ENCODE results near the gene FTSJ3.
"Not testable (repeated sequence)": the region's sequence is repeated elsewhere in the genome, so short reads cannot be mapped to it uniquely, and the experiment has no call there.

Gene FTSJ3, protein sequence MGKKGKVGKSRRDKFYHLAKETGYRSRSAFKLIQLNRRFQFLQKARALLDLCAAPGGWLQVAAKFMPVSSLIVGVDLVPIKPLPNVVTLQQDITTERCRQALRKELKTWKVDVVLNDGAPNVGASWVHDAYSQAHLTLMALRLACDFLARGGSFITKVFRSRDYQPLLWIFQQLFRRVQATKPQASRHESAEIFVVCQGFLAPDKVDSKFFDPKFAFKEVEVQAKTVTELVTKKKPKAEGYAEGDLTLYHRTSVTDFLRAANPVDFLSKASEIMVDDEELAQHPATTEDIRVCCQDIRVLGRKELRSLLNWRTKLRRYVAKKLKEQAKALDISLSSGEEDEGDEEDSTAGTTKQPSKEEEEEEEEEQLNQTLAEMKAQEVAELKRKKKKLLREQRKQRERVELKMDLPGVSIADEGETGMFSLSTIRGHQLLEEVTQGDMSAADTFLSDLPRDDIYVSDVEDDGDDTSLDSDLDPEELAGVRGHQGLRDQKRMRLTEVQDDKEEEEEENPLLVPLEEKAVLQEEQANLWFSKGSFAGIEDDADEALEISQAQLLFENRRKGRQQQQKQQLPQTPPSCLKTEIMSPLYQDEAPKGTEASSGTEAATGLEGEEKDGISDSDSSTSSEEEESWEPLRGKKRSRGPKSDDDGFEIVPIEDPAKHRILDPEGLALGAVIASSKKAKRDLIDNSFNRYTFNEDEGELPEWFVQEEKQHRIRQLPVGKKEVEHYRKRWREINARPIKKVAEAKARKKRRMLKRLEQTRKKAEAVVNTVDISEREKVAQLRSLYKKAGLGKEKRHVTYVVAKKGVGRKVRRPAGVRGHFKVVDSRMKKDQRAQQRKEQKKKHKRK

DNA sequence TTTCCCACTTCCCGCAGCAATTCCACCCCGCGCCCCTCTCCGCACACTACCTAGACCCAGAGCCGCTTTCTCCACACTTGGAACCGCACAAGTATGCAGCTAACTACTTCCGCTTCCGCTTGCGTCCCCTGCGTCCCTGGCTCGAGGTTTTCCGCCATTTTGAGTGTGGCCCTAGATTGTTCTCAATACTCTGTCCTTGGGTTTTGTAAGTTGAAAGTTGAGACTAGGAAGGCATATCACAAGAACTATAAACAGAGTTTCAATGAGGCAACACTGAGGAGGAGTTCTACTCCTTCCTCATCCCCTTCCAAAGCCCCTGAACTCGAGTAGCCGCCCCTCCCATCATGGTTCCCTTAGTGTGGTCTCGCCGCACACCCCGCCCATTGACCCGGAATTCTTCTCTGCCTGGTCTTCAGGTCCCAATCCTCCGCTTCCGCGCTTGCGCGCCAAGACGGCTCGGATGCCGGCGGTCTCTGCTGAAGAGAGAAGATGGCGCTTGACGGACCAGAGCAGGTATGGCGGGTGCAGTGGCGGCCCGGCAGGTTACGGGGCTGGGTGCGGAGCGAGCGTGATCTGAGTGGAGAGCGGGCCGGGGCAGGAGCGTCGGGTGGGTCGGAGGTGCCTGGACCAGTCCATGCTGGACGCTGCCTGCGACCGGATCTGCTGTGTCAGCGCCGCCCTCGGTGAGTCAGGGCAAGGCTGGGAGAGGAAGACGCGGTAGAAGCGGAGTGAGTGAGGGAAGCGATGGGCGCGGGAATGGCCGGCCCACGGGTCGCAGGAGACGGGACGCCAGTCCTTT lies at the start of gene FTSJ3, which contains the start of gene PSMC5:
Gene FTSJ3, minus strand, starts transcription at position 662 of the 799 bp plus-strand sequence. CDS start 761 bp downstream, outside the sequence.
Gene PSMC5, plus strand, starts transcription at position 430 of the 799 bp plus-strand sequence. Its CDS starts 60 bp downstream, at position 490.
- peak; percentile 91 for ATAC-seq
- TF ChIP-seq GLIS3 (CRISPR knock-in tag; IDR thresholded peaks at IDR 0.05): peak; percentile 80; the same call in 1 of the 2 replicates
- TF ChIP-seq ZFP3 (CRISPR knock-in tag; IDR thresholded peaks at IDR 0.05): peak; percentile 42; the same call in 1 of the 2 replicates
- no peak; the same call in 1 of the 2 replicates for TF ChIP-seq ZFP30 (CRISPR knock-in tag; IDR thresholded peaks at IDR 0.05)
- no peak for TF ChIP-seq BACH2 (CRISPR knock-in tag; IDR thresholded peaks at IDR 0.05; ENCODE audit: borderline replicate concordance)
- 0 out of 2 replicates have a peak, but pooled peaks have one; percentile 78 for TF ChIP-seq ESRRG (CRISPR knock-in tag; IDR thresholded peaks at IDR 0.05)
- TF ChIP-seq ZNF565 (CRISPR knock-in tag; conservative IDR thresholded peaks at IDR 0.05; ENCODE audit: low read depth): 0 out of 2 replicates have a peak, but pooled peaks have one; percentile 20
- TF ChIP-seq CSDC2 (CRISPR knock-in tag; IDR thresholded peaks at IDR 0.05): peak; percentile 79; the same call in 1 of the 2 replicates
- no peak for TF ChIP-seq ZNF70 (CRISPR knock-in tag; IDR thresholded peaks at IDR 0.05)
- TF ChIP-seq, protein P1, sequence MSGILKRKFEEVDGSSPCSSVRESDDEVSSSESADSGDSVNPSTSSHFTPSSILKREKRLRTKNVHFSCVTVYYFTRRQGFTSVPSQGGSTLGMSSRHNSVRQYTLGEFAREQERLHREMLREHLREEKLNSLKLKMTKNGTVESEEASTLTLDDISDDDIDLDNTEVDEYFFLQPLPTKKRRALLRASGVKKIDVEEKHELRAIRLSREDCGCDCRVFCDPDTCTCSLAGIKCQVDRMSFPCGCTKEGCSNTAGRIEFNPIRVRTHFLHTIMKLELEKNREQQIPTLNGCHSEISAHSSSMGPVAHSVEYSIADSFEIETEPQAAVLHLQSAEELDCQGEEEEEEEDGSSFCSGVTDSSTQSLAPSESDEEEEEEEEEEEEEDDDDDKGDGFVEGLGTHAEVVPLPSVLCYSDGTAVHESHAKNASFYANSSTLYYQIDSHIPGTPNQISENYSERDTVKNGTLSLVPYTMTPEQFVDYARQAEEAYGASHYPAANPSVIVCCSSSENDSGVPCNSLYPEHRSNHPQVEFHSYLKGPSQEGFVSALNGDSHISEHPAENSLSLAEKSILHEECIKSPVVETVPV (CRISPR knock-in tag; IDR thresholded peaks at IDR 0.05): no peak

DNA sequence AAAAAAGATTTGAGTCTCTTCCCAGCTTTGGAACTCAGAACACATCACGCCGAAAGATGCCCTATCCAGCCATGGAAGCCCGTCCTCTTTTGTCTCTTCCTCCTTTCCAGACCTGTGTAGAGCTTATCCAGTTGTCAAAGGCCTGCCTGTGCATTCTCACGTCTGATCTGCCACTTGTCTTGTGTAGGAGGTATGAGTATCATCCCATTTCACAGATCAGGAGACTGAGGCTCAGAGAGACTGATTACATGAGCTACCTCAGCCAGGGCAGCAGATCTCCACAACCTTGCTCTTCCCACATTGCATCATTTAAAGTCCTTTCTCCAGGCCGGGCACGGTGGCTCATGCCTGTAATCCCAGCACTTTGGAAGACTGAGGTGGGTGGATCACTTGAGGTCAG lies 47.2 kb upstream of the FTSJ3 start:
- not testable (repeated sequence) for ATAC-seq

DNA sequence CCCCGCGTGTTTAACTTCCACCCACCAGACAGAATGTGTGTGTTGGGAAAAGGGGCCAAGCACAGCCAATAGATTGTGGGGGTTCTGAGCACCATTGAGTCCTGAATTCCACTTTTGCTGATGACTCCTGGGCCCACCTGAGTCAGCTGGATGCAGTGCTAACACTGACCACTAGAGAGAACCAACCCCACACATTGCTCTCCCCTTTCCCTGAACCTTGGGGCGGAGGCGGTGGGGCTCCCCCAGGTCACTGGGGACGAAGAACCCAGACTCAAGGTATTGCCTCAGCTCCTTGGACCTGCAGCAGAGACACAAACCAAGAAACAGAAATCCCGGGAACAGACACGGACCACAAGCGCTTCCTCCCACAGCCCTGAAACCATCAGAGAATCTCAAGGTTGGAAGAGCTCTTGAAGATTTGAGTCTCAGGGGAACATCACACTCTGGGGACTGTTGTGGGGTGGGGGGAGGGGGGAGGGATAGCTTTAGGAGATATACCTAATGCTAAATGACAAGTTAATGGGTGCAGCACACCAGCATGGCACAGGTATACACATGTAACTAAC lies 46.7 kb upstream of the FTSJ3 start:
- ATAC-seq: not testable (repeated sequence)

DNA sequence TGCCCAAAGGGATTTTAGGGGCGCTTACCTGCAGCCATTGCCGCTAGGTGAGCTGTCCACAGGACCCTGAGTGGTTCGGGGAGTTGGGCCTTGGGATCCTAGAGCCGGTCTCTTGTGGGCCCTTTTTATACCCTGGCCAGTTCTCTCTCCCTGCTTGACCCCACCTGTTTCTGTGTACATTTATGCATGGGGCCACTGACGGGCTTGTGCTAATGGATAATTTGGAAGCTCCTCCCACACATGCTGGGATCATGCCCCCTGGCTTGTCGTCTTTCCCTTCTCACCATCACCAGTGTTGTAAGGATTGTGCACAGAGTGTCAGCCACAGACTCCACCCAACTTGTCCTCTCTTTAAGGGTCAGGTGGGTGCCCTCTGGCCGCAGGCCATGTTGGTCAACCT lies 46.1 kb upstream of the FTSJ3 start, which contains the start of gene CSH2:
Gene CSH2, minus strand, starts transcription at position 101 of the 400 bp plus-strand sequence. Its CDS starts 63 bp downstream, at position 38.
- ATAC-seq: not testable (repeated sequence)

DNA sequence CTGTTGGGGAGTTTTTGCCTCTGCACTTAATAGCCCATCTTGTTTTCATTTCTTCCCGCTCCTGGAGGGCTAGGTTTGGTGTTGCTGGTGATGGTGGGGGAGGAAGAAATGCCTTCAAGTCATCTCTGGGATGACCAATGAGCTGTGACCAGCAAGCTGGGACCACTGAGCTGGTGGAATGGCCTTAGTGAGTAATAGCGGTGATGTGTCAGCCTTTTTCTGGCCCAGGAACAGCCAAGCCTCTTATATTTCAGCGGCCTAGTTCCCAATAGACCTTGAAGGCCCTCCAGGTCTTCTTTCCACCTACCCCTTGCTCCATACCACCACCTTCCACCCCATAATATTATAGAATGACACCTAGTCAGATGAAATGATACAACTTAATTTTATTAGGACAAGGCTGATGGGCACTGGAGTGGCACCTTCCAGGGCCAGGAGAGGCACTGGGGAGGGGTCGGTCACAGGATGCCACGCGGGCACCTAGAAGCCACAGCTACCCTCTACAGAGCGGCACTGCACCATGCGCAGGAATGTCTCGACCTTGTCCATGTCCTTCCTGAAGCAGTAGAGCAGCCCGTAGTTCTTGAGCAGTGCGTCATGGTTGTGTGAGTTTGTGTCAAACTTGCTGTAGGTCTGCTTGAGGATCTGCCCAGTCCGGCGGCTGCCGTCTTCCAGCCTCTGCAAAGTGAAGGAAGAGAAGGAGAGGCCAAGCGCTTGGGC lies 44.3 kb upstream of the FTSJ3 start:
- ATAC-seq: not testable (repeated sequence)

DNA sequence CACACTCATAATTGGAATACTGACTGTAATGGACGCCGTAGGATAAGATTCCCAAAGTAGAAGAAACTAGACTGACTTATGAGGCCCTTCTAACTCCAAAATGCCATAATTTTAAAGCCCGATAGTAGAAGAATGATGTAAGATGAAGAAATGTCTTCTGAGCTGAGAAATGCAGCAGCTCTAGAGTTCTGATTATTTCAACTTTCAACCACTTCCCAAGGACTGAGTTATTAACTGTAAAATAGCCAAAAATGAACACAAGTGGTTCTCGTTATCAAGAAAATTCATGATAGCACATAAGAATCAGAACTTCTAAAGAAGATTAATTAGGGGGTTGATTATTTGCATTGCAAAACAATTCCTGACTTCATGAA lies 42.8 kb upstream of the FTSJ3 start:
- ATAC-seq: not testable (repeated sequence)

DNA sequence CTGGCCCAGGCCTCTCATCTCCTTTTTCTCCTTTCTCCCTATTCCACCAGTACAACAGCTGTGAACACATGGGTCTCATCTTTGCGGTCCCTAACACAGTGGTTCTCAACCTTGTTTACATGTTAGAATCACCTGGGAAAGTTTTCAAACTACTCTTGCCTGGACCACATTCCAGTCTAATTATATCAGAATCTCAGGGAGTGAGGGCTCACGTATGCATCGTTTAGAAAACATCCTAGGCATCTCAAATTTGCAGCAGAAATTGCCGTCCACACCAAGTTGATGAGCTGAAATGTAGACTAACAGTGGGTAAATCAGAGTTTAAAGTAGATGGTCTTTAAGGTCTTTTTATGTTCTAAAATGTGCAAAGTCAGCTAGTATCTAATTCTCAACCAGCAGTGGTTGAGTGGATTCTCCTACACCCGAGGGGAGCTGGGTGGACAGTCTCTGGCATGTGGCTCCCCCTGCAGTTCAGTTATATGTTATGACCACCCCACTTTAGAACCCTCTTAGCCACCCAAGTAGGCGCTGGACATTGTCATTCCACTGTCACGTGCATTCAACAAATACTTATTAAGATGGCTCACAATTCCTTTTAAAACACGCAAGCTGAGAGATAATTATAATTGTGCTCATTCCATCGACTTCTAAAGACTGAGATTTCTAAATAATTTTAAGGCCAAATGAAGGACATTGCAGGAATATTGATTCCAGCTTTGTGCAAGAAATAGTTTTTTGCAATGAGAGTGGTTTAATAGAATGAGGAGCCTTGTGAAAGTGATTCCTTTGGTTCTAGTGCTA lies 42.2 kb upstream of the FTSJ3 start:
- ATAC-seq: peak; percentile 11; the same call in 1 of the 3 replicates

DNA sequence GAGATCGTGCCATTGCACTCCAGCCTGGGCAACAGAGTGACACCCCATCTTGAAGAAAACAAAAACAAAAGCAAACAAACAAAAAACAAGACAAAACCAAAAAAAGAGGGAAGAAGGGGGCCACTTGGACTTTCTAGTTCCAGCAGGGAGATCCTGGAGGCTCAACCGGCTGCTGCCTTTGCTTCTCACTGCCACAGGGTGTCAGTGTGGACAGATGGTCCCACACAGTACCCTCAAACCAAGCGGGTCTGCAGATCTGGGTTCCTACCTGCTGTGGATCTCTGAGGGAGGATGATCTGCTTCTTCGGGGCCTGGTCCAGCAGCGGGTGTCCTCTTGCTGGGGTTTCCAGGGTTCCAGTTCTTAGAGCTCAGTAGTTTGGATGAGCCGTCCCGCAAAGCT lies 39.2 kb upstream of the FTSJ3 start:
- ATAC-seq: peak; percentile 85

DNA sequence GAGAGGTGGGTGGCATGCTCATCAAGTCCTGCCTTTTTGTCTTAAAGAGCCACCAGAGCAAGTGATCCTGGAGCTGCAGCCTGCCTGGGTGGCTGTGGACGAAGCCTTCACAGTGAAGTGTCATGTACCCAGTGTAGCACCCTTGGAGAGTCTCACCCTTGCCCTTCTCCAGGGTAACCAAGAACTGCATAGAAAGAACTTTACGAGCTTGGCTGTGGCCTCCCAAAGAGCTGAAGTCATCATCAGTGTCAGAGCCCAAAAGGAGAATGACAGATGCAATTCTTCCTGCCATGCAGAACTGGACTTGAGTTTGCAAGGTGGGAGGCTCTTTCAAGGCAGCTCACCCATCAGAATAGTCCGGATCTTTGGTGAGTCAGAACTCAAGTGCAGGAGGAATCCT lies 31.8 kb upstream of the FTSJ3 start:
- ATAC-seq: no peak
- TF ChIP-seq, protein P2, sequence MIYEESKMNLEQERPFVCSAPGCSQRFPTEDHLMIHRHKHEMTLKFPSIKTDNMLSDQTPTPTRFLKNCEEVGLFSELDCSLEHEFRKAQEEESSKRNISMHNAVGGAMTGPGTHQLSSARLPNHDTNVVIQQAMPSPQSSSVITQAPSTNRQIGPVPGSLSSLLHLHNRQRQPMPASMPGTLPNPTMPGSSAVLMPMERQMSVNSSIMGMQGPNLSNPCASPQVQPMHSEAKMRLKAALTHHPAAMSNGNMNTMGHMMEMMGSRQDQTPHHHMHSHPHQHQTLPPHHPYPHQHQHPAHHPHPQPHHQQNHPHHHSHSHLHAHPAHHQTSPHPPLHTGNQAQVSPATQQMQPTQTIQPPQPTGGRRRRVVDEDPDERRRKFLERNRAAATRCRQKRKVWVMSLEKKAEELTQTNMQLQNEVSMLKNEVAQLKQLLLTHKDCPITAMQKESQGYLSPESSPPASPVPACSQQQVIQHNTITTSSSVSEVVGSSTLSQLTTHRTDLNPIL (CRISPR knock-in tag; IDR thresholded peaks at IDR 0.05; ENCODE audit: low read depth): no peak
- TF ChIP-seq ZC3H10 (CRISPR knock-in tag; IDR thresholded peaks at IDR 0.05): no peak

DNA sequence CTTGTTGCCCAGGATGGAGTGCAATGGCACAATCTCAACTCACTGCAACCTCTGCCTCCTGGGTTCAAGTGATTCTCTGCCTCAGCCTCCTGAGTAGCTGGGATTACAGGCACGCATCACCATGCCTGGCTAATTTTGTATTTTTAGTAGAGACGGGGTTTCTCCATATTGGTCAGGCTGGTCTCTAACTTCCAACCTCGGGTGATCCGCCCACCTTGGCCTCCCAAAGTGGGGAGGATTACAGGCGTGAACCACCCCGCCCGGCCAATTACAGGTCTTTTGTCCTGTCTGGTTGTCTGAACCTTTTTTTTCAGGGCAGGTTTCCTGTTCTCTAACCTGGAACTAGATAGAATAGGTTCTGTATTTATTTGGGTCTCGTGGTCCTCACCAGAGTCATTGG lies 29.0 kb upstream of the FTSJ3 start:
- not testable (repeated sequence) for ATAC-seq

All from SK-N-SH treated with all-trans-retinoic acid at 6 μM for 48 hours (cell line).